GM18868 (cell line): Measurements from ENCODE around the gene GPC1.

ENCODE experiments used
- ATAC-seq: cut with Tn5 transposase; IDR thresholded peaks from one replicate; pipeline ENCODE4 v1.9.1; 2021; ENCODE audit warnings: mild to moderate bottlenecking, moderate library complexity; ENCODE audit not compliant: unreplicated experiment

Gene GPC1

GRCh38 chr2:240464514-240465241, 29.2 kb downstream of the GPC1 start:
- ATAC-seq, result no peak

- no peak for ATAC-seq
Measured at GRCh38 chr2:240465268-240465764, 29.9 kb downstream of the GPC1 start.

- no peak for ATAC-seq
Measured at GRCh38 chr2:240465765-240466578, 30.5 kb downstream of the GPC1 start.

GRCh38 chr2:240466579-240467148, 31.2 kb downstream of the GPC1 start:
- no peak for ATAC-seq

- no peak for ATAC-seq
Measured at GRCh38 chr2:240467149-240467642, 31.7 kb downstream of the GPC1 start.

GRCh38 chr2:240467659-240468302, 32.3 kb downstream of the GPC1 start:
- ATAC-seq, result no peak

GRCh38 chr2:240468303-240469238, 33.1 kb downstream of the GPC1 start:
- ATAC-seq, result no peak

GRCh38 chr2:240469239-240469636, 33.8 kb downstream of the GPC1 start:
- no peak for ATAC-seq

- ATAC-seq, result no peak
Measured at GRCh38 chr2:240469740-240470139, 34.3 kb downstream of the GPC1 start.

- ATAC-seq, result no peak
Measured at GRCh38 chr2:240472078-240472790, 36.8 kb downstream of the GPC1 start.

- ATAC-seq, result no peak
Measured at GRCh38 chr2:240473211-240473610, 37.7 kb downstream of the GPC1 start.

GRCh38 chr2:240477916-240478315, 42.5 kb downstream of the GPC1 start:
- no peak for ATAC-seq

GRCh38 chr2:240478346-240479110, 43.1 kb downstream of the GPC1 start:
- no peak for ATAC-seq

- no peak for ATAC-seq
Measured at GRCh38 chr2:240479111-240479501, 43.6 kb downstream of the GPC1 start.

GRCh38 chr2:240480834-240481623, 45.6 kb downstream of the GPC1 start:
- no peak for ATAC-seq

- no peak for ATAC-seq
Measured at GRCh38 chr2:240481720-240482119, 46.3 kb downstream of the GPC1 start.

- no peak for ATAC-seq
Measured at GRCh38 chr2:240482141-240482540, 46.7 kb downstream of the GPC1 start.

GRCh38 chr2:240491483-240491882, 56.0 kb downstream of the GPC1 start:
- ATAC-seq, result no peak
